Activated naive CD4-positive, alpha-beta T cell treated with anti-CD3 and anti-CD28 coated beads, Interleukin-2, amount 10 ng/mL, durations not matched to agents 7 days and 5 days (primary cell): Measurements from ENCODE around the gene NT5DC2.

Source experiments
- CTCF ChIA-PET: fragments of 350-600 bp; sonication (Branson Sonifier 250); formaldehyde crosslinking; loops from one replicate; lab custom pipeline; 2021; ENCODE audit warnings: antibody characterized with exemption; lab: Charles Lee
- DNase-seq: peaks from one replicate; pipeline ENCODE4 v3.0.0-alpha.2; 2020
- H3K27ac Mint-ChIP-seq: one replicate; pipeline ENCODE4 v1.8.0; 2021; ENCODE audit warnings: mild to moderate bottlenecking, moderate library complexity, mixed read lengths
- H3K27me3 Mint-ChIP-seq: one replicate; pipeline ENCODE4 v1.8.0; 2021; ENCODE audit warnings: mild to moderate bottlenecking, mixed read lengths
- H3K36me3 Mint-ChIP-seq: one replicate; pipeline ENCODE4 v1.8.0; 2021; ENCODE audit warnings: mixed read lengths
- H3K4me1 Mint-ChIP-seq: one replicate; pipeline ENCODE4 v1.8.0; 2021; ENCODE audit warnings: mixed read lengths
- H3K4me3 Mint-ChIP-seq: one replicate; pipeline ENCODE4 v1.8.0; 2021; ENCODE audit warnings: mild to moderate bottlenecking, moderate library complexity, mixed read lengths
- H3K9me3 Mint-ChIP-seq: one replicate; pipeline ENCODE4 v1.8.0; 2021; ENCODE audit warnings: mixed read lengths

The NT5DC2 gene

GRCh38 chr3:52484680-52485461, 48.8 kb downstream of the NT5DC2 start:
- no peak for DNase-seq
- no peak overlapping the region for H3K27ac Mint-ChIP-seq
- H3K27me3 Mint-ChIP-seq: no peaks in the 10 kb centered on the region
- no peaks in the 10 kb centered on the region for H3K4me1 Mint-ChIP-seq
- no peaks in the 10 kb centered on the region for H3K9me3 Mint-ChIP-seq
- CTCF ChIA-PET: no interaction called here
- H3K36me3 Mint-ChIP-seq: peaks cover 20% of the 10 kb centered on the region
- no peak overlapping the region for H3K4me3 Mint-ChIP-seq

- Mint-ChIP-seq H3K27ac (no peak overlapping the region), H3K4me3 (no peak overlapping the region), H3K36me3 (peaks cover 28% of the 10 kb centered on the region), H3K9me3 (no peaks in the 10 kb centered on the region), H3K27me3 (no peaks in the 10 kb centered on the region), H3K4me1 (no peaks in the 10 kb centered on the region)
- CTCF ChIA-PET: interaction anchor here (0.7 kb wide), 1 partner anchor 99 kb away, joined by 3 read pairs; no protein-coding TSS in a partner anchor
- DNase-seq: no peak
Measured at GRCh38 chr3:52483577-52484381, 49.9 kb downstream of the NT5DC2 start.

GRCh38 chr3:52483081-52483480, 50.6 kb downstream of the NT5DC2 start:
- H3K27ac Mint-ChIP-seq: no peak overlapping the region
- H3K4me3 Mint-ChIP-seq: no peak overlapping the region
- peaks cover 30% of the 10 kb centered on the region for H3K36me3 Mint-ChIP-seq
- no peaks in the 10 kb centered on the region for H3K9me3 Mint-ChIP-seq
- H3K27me3 Mint-ChIP-seq: no peaks in the 10 kb centered on the region
- H3K4me1 Mint-ChIP-seq: no peaks in the 10 kb centered on the region
- CTCF ChIA-PET: interaction anchor here (0.7 to 1.2 kb wide), 3 partner anchors 9 to 26 kb away, joined by 3 read pairs; no protein-coding TSS in a partner anchor
- DNase-seq: no peak

GRCh38 chr3:52481819-52482521, 51.7 kb downstream of the NT5DC2 start:
- CTCF ChIA-PET: interaction anchor here (0.6 to 1.2 kb wide), 4 partner anchors 8 to 192 kb away, joined by 3 to 6 read pairs (median 3); no protein-coding TSS in a partner anchor
- H3K4me1 Mint-ChIP-seq: no peaks in the 10 kb centered on the region
- DNase-seq: no peak
- peaks cover 30% of the 10 kb centered on the region for H3K36me3 Mint-ChIP-seq
- H3K4me3 Mint-ChIP-seq: no peak overlapping the region
- no peak overlapping the region for H3K27ac Mint-ChIP-seq
- H3K27me3 Mint-ChIP-seq: no peaks in the 10 kb centered on the region
- no peaks in the 10 kb centered on the region for H3K9me3 Mint-ChIP-seq

GRCh38 chr3:52480768-52481715, 52.6 kb downstream of the NT5DC2 start:
- Mint-ChIP-seq H3K4me3 (no peak overlapping the region), H3K4me1 (no peaks in the 10 kb centered on the region), H3K36me3 (peaks cover 36% of the 10 kb centered on the region), H3K27ac (peak overlapping the region; percentile 40), H3K9me3 (no peaks in the 10 kb centered on the region), H3K27me3 (no peaks in the 10 kb centered on the region)
- CTCF ChIA-PET: interaction anchor here (0.6 to 1.2 kb wide), 2 partner anchors 9 to 193 kb away, joined by 3 to 6 read pairs; no protein-coding TSS in a partner anchor
- DNase-seq: no peak

- Mint-ChIP-seq H3K4me1 (no peaks in the 10 kb centered on the region), H3K4me3 (no peak overlapping the region), H3K9me3 (no peaks in the 10 kb centered on the region), H3K27ac (no peak overlapping the region), H3K27me3 (no peaks in the 10 kb centered on the region), H3K36me3 (peaks cover 37% of the 10 kb centered on the region)
- DNase-seq: no peak
- CTCF ChIA-PET: no interaction called here
Measured at GRCh38 chr3:52479877-52480575, 53.6 kb downstream of the NT5DC2 start.

- Mint-ChIP-seq H3K4me3 (no peak overlapping the region), H3K9me3 (no peaks in the 10 kb centered on the region), H3K27ac (no peak overlapping the region), H3K4me1 (no peaks in the 10 kb centered on the region), H3K36me3 (peaks cover 39% of the 10 kb centered on the region), H3K27me3 (no peaks in the 10 kb centered on the region)
- CTCF ChIA-PET: no interaction called here
- DNase-seq: no peak
Measured at GRCh38 chr3:52479037-52479876, 54.4 kb downstream of the NT5DC2 start.

- no peak for DNase-seq
- Mint-ChIP-seq H3K9me3 (no peaks in the 10 kb centered on the region), H3K36me3 (peaks cover 40% of the 10 kb centered on the region), H3K4me1 (no peaks in the 10 kb centered on the region), H3K27ac (no peak overlapping the region), H3K4me3 (no peak overlapping the region), H3K27me3 (no peaks in the 10 kb centered on the region)
- CTCF ChIA-PET: no interaction called here
Measured at GRCh38 chr3:52477796-52478095, 55.9 kb downstream of the NT5DC2 start.

GRCh38 chr3:52477076-52477795, 56.4 kb downstream of the NT5DC2 start:
- Mint-ChIP-seq H3K27me3 (no peaks in the 10 kb centered on the region), H3K9me3 (no peaks in the 10 kb centered on the region), H3K4me1 (no peaks in the 10 kb centered on the region), H3K27ac (no peak overlapping the region), H3K36me3 (peaks cover 43% of the 10 kb centered on the region), H3K4me3 (no peak overlapping the region)
- CTCF ChIA-PET: no interaction called here
- no peak for DNase-seq
